Ovary (tissue), 9 donors: ENCODE data around the gene PLCD1. TPM values are rescaled to one million over a fixed set of nuclear protein-coding genes. Genes with fewer than 3 reads are reported as not detected.
"Not testable (repeated sequence)": the region's sequence is repeated elsewhere in the genome, so short reads cannot be mapped to it uniquely, and the experiment has no call there.

Experiments
- DNase-seq, 5 donors: peaks; one replicate each; pipeline ENCODE4 v3.0.0-alpha.2; 2019 to 2020
- H3K27ac ChIP-seq, 2 donors: fragments of 200-600 bp; one replicate each; pipeline versions ENCODE4 v1.5.1 to v1.8.0; 2019 to 2022
- H3K27me3 ChIP-seq: fragments of 200-600 bp; one replicate; pipeline ENCODE4 v1.8.0; 2022
- H3K36me3 ChIP-seq: fragments of 200-600 bp; sonication (generic); one replicate; pipeline ENCODE4 v1.5.1; 2019
- H3K4me1 ChIP-seq: one replicate; pipeline ENCODE4 v1.8.1; 2013; ENCODE audit warnings: mild to moderate bottlenecking, moderate library complexity; ENCODE audit not compliant: insufficient read depth
- H3K4me3 ChIP-seq: fragments of 200-600 bp; sonication (generic); one replicate; pipeline ENCODE4 v1.5.1; 2017
- H3K9me3 ChIP-seq, 2 donors: fragments of 200-600 bp in 1 of 2; sonication (generic) in 1 of 2; one replicate each; pipeline versions ENCODE4 v1.5.1 to v1.8.1; 2013 to 2019; ENCODE audit warnings: mild to moderate bottlenecking in 1 of 2, moderate library complexity in 1 of 2
- EP300 ChIP-seq: sonication (generic); formaldehyde crosslinking; IDR thresholded peaks from one replicate; pipeline ENCODE4 v1.6.1; 2017; ENCODE audit warnings: antibody characterized with exemption
- POLR2A ChIP-seq: fragments of 450-650 bp; IDR thresholded peaks from one replicate; pipeline ENCODE4 v1.6.1; 2017; ENCODE audit warnings: antibody characterized with exemption, mild to moderate bottlenecking, moderate library complexity
- WGBS, 3 donors: extraction: QIAGEN DNeasy Blood & Tissue Kit in 1 of 3; methylation state at CpG; one replicate each; pipeline versions ENCODE4 v1.1.5 to v1.1.7; 2013 to 2017; 5-methylcytosine and 5-hydroxymethylcytosine counted together
- intact Hi-C, 4 donors: fragments of 100-400 bp; cut with DNase I; formaldehyde crosslinking; loops; one replicate each; pipeline versions ENCODE4 v1.11.0 to v1.15.1; 2022 to 2023
- polyA plus RNA-seq, 2 donors: library from polyadenylated mRNA; stranded (reverse); fragments of 200-250 nt in 1 of 2; fragments of 350-450 nt in 1 of 2; fragmentation: Illumina TruSeq in 1 of 2; extraction: RNeasy Lipid Tissue Mini Kit (QIAGEN cat#74804) in 1 of 2; gene quantifications; one replicate each; pipeline ENCODE4 v1.2.3, GENCODE V29; 2013 to 2014
- total RNA-seq, 7 donors: library from RNA; depleted of rRNA in 2 of 7; stranded (reverse); fragments of >200 nt in 2 of 7; fragmentation: NEBNext Ultra II Directional in 3 of 7; extraction: Animal tissue kit (Norgen Biotek cat#: 25700) in 3 of 7; gene quantifications; one replicate each; pipeline versions ENCODE4 v1.1.0 to v1.2.4, GENCODE V29; 2016 to 2023
- TF ChIP-seq, protein P1 (sequence below), 3 donors: fragments of 450-650 bp in 2 of 3; fragments of 200-600 bp in 1 of 3; IDR thresholded peaks; one replicate each; pipeline versions ENCODE4 v1.5.1 to v1.8.0; 2016 to 2022; ENCODE audit warnings: antibody characterized with exemption in 3 of 3, mild to moderate bottlenecking in 1 of 3
- donor health status: DM: no; HTN: no; CAD: no; lungs with moderate emphysema.
- donor health status: DM: no; HTN: no; CAD: no.
- donor health status: Bipolar disorder and iron deficiency.
- donor health status: DM: yes; HTN: yes; CAD: no.
- donor health status: DM: no; HTN: no; CAD: no.
- donor health status: DM: yes; HTN: yes; CAD: no.

PLCD1 gene
- total and polyA plus RNA-seq, 9 donors, result 12.3 to 62.3 (median 27.0) TPM

DNA sequence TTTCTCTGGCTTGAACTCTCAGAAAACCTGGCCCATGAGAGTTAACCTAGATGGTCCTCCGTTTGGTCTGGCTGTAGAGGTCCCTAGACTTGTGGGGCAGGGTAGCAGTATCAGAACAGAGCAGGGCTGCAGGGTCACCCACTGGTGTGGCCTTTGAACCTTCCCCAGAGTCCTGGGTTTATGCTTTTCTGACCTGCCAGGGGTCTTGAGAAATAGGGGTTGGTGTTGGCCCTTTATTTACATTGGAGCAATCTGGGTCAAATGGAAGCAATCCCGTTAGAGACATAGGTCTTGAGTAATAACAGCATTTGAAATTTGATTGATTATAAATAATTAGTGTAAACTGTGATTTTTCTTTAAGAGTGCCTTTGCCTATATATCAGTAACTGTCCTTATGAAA is 33.4 kb upstream of the PLCD1 start:
- TF ChIP-seq POLR2A, result no peak
- TF ChIP-seq EP300, result no peak
- TF ChIP-seq, protein P1, sequence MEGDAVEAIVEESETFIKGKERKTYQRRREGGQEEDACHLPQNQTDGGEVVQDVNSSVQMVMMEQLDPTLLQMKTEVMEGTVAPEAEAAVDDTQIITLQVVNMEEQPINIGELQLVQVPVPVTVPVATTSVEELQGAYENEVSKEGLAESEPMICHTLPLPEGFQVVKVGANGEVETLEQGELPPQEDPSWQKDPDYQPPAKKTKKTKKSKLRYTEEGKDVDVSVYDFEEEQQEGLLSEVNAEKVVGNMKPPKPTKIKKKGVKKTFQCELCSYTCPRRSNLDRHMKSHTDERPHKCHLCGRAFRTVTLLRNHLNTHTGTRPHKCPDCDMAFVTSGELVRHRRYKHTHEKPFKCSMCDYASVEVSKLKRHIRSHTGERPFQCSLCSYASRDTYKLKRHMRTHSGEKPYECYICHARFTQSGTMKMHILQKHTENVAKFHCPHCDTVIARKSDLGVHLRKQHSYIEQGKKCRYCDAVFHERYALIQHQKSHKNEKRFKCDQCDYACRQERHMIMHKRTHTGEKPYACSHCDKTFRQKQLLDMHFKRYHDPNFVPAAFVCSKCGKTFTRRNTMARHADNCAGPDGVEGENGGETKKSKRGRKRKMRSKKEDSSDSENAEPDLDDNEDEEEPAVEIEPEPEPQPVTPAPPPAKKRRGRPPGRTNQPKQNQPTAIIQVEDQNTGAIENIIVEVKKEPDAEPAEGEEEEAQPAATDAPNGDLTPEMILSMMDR (IDR thresholded peaks at IDR 0.05), result no peak
- H3K4me3 ChIP-seq, result no peak overlapping the region
- no peaks in the 10 kb centered on the region for H3K9me3 ChIP-seq
- intact Hi-C loops, result no loop called here
- no peaks in the 10 kb centered on the region for H3K4me1 ChIP-seq
- WGBS, 3 donors, result 69 to 85% (median 85%) methylated on average over 2 of the region's 2 CpGs
- no peaks in the 10 kb centered on the region for H3K27me3 ChIP-seq
- H3K27ac ChIP-seq, result no peak overlapping the region
- DNase-seq, result no peak
- H3K36me3 ChIP-seq, result no peaks in the 10 kb centered on the region

DNA sequence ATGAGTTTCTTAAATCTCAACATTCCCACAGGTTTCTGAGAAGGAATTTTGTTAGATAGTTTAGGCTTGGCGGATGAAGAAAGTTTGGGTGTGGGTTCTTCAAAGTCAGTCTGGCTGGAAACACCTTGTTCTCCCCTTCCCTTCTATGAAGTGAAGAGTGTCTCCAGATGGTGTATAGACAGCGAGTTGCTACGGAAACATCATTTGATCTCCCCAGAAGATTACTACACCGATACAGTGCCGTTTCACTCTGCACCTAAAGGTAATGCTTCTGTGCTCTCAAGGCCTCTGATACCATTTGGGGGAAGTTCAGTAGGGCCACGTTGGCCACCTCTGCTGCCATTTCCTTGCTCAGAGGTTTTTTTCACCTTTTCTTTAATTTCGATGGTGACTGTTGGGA is 30.1 kb upstream of the PLCD1 start:
- no peak for TF ChIP-seq EP300
- TF ChIP-seq, protein P1 (IDR thresholded peaks at IDR 0.05), result no peak
- no peak for TF ChIP-seq POLR2A
- no peak overlapping the region for H3K27ac ChIP-seq
- no peaks in the 10 kb centered on the region for H3K4me1 ChIP-seq
- no peak overlapping the region for H3K4me3 ChIP-seq
- H3K9me3 ChIP-seq, result no peaks in the 10 kb centered on the region
- H3K27me3 ChIP-seq, result no peaks in the 10 kb centered on the region
- H3K36me3 ChIP-seq, result no peaks in the 10 kb centered on the region
- 81 to 86% (median 82%) methylated on average over 7 of the region's 7 CpGs for WGBS, 3 donors
- DNase-seq, result no peak
- intact Hi-C loops, result no loop called here

DNA sequence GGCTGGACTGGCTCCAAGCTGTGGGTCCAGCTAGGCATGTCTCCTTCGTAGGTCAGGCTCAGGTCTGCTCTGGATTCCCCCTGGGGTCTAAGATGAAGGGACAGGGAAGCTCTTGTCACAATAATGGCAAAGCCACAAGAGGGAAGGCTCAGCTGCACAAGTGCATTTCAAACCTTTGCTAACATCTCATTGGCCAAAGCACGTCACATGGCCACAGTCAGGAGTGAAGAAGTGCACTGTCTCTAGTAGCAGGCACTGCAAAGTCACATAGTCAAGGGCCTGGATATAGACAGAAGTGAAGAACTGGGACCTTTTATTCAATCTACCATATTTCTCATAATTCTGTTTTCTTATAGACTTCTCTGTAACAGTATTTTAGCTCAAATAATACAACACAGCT is 29.7 kb upstream of the PLCD1 start:
- Histone ChIP-seq H3K27me3 (no peaks in the 10 kb centered on the region), H3K4me3 (no peak overlapping the region), H3K9me3 (no peaks in the 10 kb centered on the region), H3K27ac (no peak overlapping the region), H3K36me3 (no peaks in the 10 kb centered on the region), H3K4me1 (no peaks in the 10 kb centered on the region)
- intact Hi-C loops, result no loop called here
- TF ChIP-seq POLR2A (no peak), EP300 (no peak)
- TF ChIP-seq, protein P1 (IDR thresholded peaks at IDR 0.05), result no peak
- WGBS, 3 donors, result 81 to 92% (median 87%) methylated on average over 2 of the region's 2 CpGs
- DNase-seq, result no peak

DNA sequence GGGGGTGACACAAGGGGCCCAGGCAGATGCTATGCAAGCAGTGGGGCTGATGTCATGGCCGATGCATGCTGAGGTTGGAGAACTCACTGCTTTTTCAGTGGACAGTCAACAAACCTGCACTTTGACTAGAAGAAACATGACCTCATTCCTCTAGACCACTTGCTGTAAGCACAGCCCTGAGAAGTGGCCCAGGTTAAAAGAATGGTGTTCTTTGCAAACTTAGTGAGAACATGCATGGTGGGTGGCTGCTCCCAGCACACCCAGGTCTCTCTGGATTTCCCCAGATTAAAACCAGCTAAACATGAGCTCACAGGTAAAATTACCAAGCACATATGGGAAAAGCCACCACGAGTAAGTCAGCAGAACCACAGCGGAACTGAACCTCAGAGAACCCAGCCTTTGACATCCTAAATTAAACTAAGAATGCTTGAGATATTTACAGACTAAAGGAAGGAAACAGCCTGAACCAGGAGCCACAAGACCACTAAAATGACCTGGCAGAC is 25.1 kb upstream of the PLCD1 start:
- TF ChIP-seq, protein P1 (IDR thresholded peaks at IDR 0.05), result no peak
- no peak for TF ChIP-seq POLR2A
- no peak for TF ChIP-seq EP300
- H3K27ac ChIP-seq, result no peak overlapping the region

DNA sequence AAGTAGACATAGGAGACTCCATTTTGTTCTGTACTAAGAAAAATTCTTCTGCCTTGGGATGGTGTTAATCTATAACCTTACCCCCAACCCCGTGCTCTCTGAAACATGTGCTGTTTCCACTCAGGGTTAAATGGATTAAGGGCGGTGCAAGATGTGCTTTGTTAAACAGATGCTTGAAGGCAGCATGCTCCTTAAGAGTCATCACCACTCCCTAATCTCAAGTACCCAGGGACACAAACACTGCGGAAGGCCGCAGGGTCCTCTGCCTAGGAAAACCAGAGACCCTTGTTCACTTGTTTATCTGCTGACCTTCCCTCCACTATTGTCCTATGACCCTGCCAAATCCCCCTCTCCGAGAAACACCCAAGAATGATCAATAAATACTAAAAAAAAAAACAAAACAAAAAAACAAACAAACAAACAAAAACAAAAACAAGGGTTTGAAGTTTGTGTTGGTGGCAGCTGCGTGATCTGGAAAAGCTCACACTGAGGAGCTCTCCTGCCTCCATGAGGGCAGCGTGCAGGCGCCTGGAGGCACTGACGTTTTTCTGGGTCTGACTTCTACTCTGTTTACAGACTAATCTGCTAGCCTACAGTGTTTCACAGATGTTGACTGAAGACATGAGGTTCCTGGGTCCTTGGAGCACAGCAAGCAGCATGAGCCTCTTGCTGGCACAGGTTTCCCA is 24.5 kb upstream of the PLCD1 start:
- H3K9me3 ChIP-seq, DNase-seq, H3K4me1 ChIP-seq, H3K27ac ChIP-seq, H3K27me3 ChIP-seq, intact Hi-C loops, H3K4me3 ChIP-seq, H3K36me3 ChIP-seq: not testable (repeated sequence)
- 74 to 88% (median 82%) methylated on average over 7 to 8 of the region's 9 CpGs for WGBS, 3 donors

More for the DNA sequence above, 25.1 kb upstream of the PLCD1 start:
- H3K27me3 ChIP-seq, result no peaks in the 10 kb centered on the region
- intact Hi-C loops, result no loop called here
- no peaks in the 10 kb centered on the region for H3K36me3 ChIP-seq
- no peak overlapping the region for H3K4me3 ChIP-seq
- H3K9me3 ChIP-seq, result no peaks in the 10 kb centered on the region
- H3K4me1 ChIP-seq, result no peaks in the 10 kb centered on the region
- 67 to 93% (median 89%) methylated on average over 3 of the region's 3 CpGs for WGBS, 3 donors
- no peak for DNase-seq

DNA sequence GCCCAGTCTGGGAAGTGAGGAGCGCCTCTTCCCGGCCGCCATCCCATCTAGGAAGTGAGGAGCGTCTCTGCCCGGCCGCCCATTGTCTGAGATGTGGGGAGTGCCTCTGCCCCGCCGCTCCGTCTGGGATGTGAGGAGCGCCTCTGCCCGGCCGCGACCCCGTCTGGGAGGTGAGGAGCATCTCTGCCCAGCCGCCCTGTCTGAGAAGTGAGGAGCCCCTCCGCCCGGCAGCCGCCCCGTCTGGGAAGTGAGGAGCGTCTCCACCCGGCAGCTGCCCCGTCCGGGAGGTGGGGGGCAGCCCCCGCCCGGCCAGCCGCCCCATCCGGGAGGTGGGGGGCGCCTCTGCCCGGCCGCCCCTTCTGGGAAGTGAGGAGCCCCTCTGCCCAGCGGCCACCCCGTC is 23.8 kb upstream of the PLCD1 start:
- H3K4me3 ChIP-seq, DNase-seq, H3K9me3 ChIP-seq, H3K36me3 ChIP-seq, H3K4me1 ChIP-seq, intact Hi-C loops, H3K27me3 ChIP-seq, H3K27ac ChIP-seq: not testable (repeated sequence)
- WGBS, 3 donors, result 95 to 96% (median 96%) methylated on average over 11 to 30 of the region's 32 CpGs
